ENCODE results near the gene GPSM3.
"Not testable (repeated sequence)": the region's sequence is repeated elsewhere in the genome, so short reads cannot be mapped to it uniquely, and the experiment has no call there.

Gene GPSM3

DNA sequence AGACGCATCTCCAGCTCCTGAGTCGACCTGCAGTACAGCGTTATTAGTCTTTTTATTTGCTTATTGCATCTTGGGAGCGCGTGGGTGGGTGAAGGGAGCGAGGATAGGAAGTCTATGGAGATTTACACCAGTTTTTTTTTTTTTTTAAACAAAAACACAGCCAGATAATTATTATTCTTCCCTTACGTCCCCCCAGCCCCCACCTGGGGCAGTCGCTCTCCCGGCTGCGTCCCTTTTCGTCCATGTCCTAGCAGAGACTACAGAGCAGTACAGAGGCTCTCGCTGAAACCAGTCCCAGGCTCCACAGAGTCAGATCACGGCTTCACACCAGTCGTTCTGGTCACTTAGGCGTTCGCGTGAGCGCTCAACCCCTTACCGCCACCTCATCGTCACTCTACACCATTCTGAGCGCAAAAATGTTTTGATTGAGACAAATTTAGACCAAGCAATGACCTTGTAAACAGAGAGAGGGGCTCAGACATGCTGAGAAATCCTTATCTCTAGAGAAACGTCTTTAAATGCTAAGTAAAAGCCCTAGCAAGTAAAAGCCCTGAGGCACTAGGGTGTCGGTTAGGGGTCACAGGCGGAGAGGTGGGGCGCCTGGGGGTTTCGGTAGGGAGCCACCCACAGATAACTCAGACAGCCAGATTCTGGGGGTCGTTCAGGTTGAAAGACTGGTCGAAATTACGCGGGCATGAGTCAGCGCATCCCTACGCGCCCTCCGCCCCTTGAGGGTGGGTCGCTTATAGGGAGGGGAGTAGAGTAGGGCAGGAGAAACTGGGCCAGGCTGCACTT, 39.5 kb downstream of the GPSM3 start:
- DNase-seq = peak in 19 of 51 donors; percentile 9 to 63 (median 30)

- peak in 15 of 51 donors; percentile 9 to 59 (median 30) for DNase-seq
Measured at GRCh38 chr6:32151863-32152768, 40.3 kb downstream of the GPSM3 start, which contains the start of gene PRRT1. PRRT1 (minus strand) TSS chr6:32151939; CDS start chr6:32151827, 112 bp downstream.

GRCh38 chr6:32151181-32151862, 41.1 kb downstream of the GPSM3 start:
- peak in 5 of 51 donors; percentile 21 to 79 (median 36) for DNase-seq

GRCh38 chr6:32149932-32150870, 42.2 kb downstream of the GPSM3 start:
- DNase-seq = peak in 1 of 51 donors; percentile 12

DNA sequence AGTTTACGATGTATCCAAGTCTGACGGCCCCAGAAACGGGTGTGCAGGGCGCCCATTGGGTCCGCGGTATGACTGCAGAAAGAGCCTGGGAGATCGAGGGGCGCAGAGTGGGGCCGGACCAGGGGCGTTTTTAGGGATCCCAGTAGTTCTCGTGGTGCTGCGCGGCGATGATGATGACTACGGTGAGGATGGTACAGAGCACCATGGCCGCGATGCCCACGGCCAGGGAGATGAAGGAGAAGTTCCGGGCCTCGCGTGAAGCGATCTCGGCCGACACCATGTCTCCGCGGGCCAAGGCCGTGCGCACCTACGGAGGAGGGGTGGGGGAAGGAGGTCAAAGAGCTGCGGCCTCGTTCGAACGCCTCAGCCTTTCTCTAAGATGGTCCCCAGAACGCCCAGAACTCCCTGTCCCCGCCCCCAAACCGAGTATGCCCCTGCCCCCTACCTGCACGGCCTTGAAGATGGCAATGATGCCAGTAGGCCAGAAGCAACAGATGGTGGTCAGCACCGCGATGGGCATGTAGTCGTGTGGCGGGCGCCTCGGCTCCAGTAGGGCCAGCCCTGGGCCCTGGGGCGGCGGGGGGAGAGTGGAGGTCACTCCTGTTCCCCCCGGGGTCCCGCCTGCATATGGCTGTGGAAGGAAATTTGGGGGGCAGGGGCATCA, 43.2 kb downstream of the GPSM3 start:
- DNase-seq = no peak

DNA sequence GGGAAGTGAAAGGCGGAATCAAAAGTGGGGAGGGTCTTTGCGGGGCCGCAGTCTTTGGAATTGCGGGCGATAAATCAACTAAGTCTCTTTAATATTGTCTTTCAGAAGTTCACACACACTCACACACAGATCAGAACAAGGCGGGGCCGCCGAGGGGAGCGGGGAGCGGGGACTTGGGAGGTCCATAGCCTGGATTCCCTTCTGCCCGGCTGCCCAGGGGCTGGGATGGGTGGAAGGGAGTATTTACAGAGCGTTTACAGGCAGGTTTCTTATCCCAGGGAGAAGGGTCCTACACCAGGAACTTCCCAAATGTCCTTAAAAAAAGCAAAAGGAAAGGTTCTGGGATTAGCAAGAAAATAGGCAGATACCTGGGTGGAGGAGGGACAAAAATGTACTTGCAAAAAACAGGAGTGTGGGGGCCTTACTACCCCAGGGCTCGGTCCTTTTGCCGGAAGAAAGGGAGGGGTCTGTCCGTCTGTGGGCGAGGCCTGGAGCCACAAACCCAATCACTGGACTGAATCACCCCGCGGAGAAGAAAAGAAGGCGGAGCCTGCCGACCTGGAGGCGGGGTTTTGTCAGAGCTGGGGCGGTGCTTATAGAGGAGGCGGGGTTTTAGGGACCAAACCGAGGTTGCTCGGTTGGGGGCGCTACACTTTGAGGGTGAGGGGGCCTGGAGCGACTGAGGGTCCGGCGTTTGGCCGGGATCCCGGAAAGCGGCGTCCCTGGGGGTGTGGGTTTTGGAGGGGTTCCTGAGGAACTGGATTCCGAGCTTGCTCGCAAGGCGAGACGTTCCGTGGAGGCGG, 44.0 kb downstream of the GPSM3 start:
- peak in 21 of 51 donors; percentile 5 to 49 (median 33) for DNase-seq

DNA sequence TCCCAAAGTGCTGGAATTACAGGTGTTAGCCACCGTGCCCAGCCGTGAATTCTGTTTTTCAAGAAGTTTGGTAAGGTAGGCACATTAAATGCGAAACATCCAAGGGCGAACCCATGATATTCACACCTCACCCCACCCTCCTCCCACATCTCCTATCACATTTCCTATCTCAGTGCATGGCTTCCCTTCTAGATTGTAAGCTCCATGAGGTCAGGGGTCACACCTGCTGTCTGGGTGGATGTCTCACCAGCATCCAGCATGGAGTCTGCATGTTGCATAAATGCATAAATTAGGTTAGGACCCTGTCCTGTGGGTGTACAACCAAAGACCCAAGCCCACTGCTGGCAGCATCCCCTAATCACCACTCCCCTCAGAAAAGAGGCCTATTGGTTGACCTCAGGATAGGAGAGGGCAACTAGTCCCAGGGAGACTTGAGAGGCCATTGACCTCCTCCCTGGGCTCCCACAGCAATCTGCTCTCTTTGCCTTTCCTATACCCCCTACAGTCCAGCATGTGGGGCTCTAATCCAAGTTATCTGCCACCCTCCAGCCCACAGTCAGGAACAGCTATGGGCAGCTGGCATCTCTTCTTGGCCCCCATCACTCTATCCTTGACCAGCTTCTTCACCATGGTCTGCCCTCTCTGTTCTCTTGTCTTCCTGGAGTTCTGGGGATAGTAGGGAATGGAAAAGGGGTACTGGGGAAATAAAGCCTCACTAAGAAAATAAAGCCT, 44.9 kb downstream of the GPSM3 start:
- DNase-seq = no peak

GRCh38 chr6:32146687-32147086, 45.8 kb downstream of the GPSM3 start:
- DNase-seq = no peak

DNA sequence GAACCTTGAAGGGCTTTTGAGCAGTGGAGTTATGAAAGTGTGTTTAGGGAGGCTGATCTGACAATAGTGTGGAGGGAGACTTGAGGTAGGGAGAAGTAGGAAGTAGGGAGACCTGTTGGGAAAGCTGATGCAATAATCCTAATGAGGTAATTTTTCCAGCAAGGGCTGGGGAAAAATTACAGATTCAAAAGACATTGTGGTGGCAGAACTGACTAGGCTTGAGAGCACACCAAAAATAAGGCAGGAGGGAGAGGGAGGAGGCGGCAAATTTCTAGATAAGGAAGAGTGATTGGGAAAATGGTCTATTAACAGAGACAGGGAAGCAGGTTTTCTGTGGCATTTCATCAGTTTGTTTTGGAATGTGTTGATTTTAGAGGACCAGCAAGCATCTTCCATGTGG, 46.2 kb downstream of the GPSM3 start:
- DNase-seq = no peak

- DNase-seq = not testable (repeated sequence)
Measured at GRCh38 chr6:32144238-32144637, 48.2 kb downstream of the GPSM3 start.

Measured in hypothalamus (tissue), 51 donors.